ENCODE data around the gene OR2M7.
"Not testable (repeated sequence)": the region's sequence is repeated elsewhere in the genome, so short reads cannot be mapped to it uniquely, and the experiment has no call there.

The OR2M7 gene

GRCh38 chr1:248324468-248324867 lies at the start of gene OR2M7:
Gene OR2M7 (minus strand): TSS chr1:248324568. CDS start chr1:248324568, 0 bp downstream.
- no peak for DNase-seq (ENCODE audit: low read depth, low spot score)

GRCh38 chr1:248373761-248374160 lies 49.4 kb upstream of the OR2M7 start:
- no peak for DNase-seq (ENCODE audit: low read depth, low spot score)

- no peak for DNase-seq (ENCODE audit: low read depth, low spot score)
These were observed 48.0 kb upstream of the OR2M7 start for GRCh38 chr1:248372394-248372793.

GRCh38 chr1:248366609-248367008 lies 42.2 kb upstream of the OR2M7 start:
- DNase-seq (ENCODE audit: low read depth, low spot score), result no peak

- no peak for DNase-seq (ENCODE audit: low read depth, low spot score)
These were observed 36.9 kb upstream of the OR2M7 start, which contains the start of gene OR2T4 for GRCh38 chr1:248361121-248361715. Gene OR2T4 (plus strand): TSS chr1:248361665. CDS start chr1:248361665, 0 bp downstream.

GRCh38 chr1:248359415-248359814 lies 35.0 kb upstream of the OR2M7 start:
- no peak for DNase-seq (ENCODE audit: low read depth, low spot score)

GRCh38 chr1:248348475-248348874 lies 24.1 kb upstream of the OR2M7 start, which contains the start of gene OR14C36:
Gene OR14C36 (plus strand): TSS chr1:248348775. CDS start chr1:248348775, 0 bp downstream.
- no peak for DNase-seq (ENCODE audit: low read depth, low spot score)

- no peak for DNase-seq (ENCODE audit: low read depth, low spot score)
These were observed 19.1 kb upstream of the OR2M7 start for GRCh38 chr1:248343451-248343850.

- no peak for DNase-seq (ENCODE audit: low read depth, low spot score)
These were observed 7.6 kb downstream of the OR2M7 start for GRCh38 chr1:248316796-248317195.

- DNase-seq (ENCODE audit: low read depth, low spot score), result not testable (repeated sequence)
These were observed 17.6 kb downstream of the OR2M7 start for GRCh38 chr1:248306740-248307139.

- DNase-seq (ENCODE audit: low read depth, low spot score), result no peak
These were observed 18.3 kb downstream of the OR2M7 start for GRCh38 chr1:248306103-248306502.

GRCh38 chr1:248305672-248306071 lies 18.7 kb downstream of the OR2M7 start:
- DNase-seq (ENCODE audit: low read depth, low spot score), result not testable (repeated sequence)

GRCh38 chr1:248303324-248303723 lies 21.0 kb downstream of the OR2M7 start, which contains the start of gene OR2T12:
Gene OR2T12 (minus strand): TSS chr1:248303424. CDS start chr1:248295578, 7,846 bp downstream.
- no peak for DNase-seq (ENCODE audit: low read depth, low spot score)

- no peak for DNase-seq (ENCODE audit: low read depth, low spot score)
These were observed 36.0 kb downstream of the OR2M7 start for GRCh38 chr1:248288391-248288790.

GRCh38 chr1:248277876-248278275 lies 46.5 kb downstream of the OR2M7 start, which contains the start of gene OR2T33:
Gene OR2T33 (minus strand): TSS chr1:248277976. CDS start chr1:248273814, 4,162 bp downstream.
- DNase-seq (ENCODE audit: low read depth, low spot score), result no peak

Measured in activated naive CD8-positive, alpha-beta T cell treated with anti-CD3 and anti-CD28 coated beads, Interleukin-2, amount 50 U/mL, for 16 hours (primary cell).